ENCODE results near the gene YPEL2.

- no peak for TF ChIP-seq CTCF (optimal IDR thresholded peaks at IDR 0.05 in 1 of 3, IDR thresholded peaks at IDR 0.05 in 1 of 3, conservative IDR thresholded peaks at IDR 0.05 in 1 of 3; ENCODE audit: extremely low read depth in 1 of 3, insufficient read depth in 2 of 3, low read length in 3 of 3)
- TF ChIP-seq EZH2 (IDR thresholded peaks at IDR 0.05; ENCODE audit: low read length) = no peak
These were observed 26.5 kb downstream of the YPEL2 start for GRCh38 chr17:59357929-59358328.

Data from keratinocyte (primary cell).